Gastroesophageal sphincter (tissue), 4 donors: Measurements from ENCODE around the gene ZNF787. TPM values are rescaled to one million over a fixed set of nuclear protein-coding genes. Genes with fewer than 3 reads are reported as not detected.

ENCODE experiments used
- ATAC-seq: fragments of 150-250 bp; one replicate; pipeline ENCODE4 v1.9.1; 2016; ENCODE audit warnings: mild to moderate bottlenecking, moderate library complexity
- H3K27ac ChIP-seq, 4 donors: fragments of 200-600 bp; sonication (generic) in 3 of 4; 1 replicate in 3 of 4; 2 replicates in 1 of 4; pipeline ENCODE4 v1.5.1; 2016 to 2019
- H3K27me3 ChIP-seq: fragments of 200-600 bp; sonication (generic); one replicate; pipeline ENCODE4 v1.5.1; 2019
- H3K36me3 ChIP-seq, 2 donors: fragments of 200-600 bp; sonication (generic); one replicate each; pipeline ENCODE4 v1.5.1; 2019; ENCODE audit warnings: control low read depth in 1 of 2
- H3K4me1 ChIP-seq, 3 donors: fragments of 200-600 bp; sonication (generic); 1 replicate in 2 of 3; 2 replicates in 1 of 3; pipeline ENCODE4 v1.5.1; 2016 to 2019; ENCODE audit warnings: control low read depth in 2 of 3
- H3K4me3 ChIP-seq, 2 donors: fragments of 200-600 bp; sonication (generic); one replicate each; pipeline ENCODE4 v1.5.1; 2019; ENCODE audit warnings: mild to moderate bottlenecking in 1 of 2, moderate library complexity in 1 of 2
- H3K9me3 ChIP-seq, 3 donors: fragments of 200-600 bp; sonication (generic); one replicate each; pipeline ENCODE4 v1.5.1; 2017 to 2019; ENCODE audit warnings: control low read depth in 2 of 3
- CTCF ChIP-seq, 4 experiments: fragments of 200-600 bp in 2 of 4; fragments of 450-650 bp in 2 of 4; sonication (generic) in 1 of 4; IDR thresholded peaks; one replicate each; pipeline ENCODE4 v1.5.1; 2017 to 2019; ENCODE audit warnings: antibody characterized with exemption in 4 of 4, mild to moderate bottlenecking in 2 of 4, moderate library complexity in 2 of 4
- EP300 ChIP-seq: sonication (generic); formaldehyde crosslinking; IDR thresholded peaks from one replicate; pipeline ENCODE4 v1.6.1; 2017; ENCODE audit warnings: antibody characterized with exemption, mild to moderate bottlenecking
- POLR2A ChIP-seq, 2 donors: fragments of 450-650 bp; IDR thresholded peaks; one replicate each; pipeline ENCODE4 v1.6.1; 2017; ENCODE audit warnings: antibody characterized with exemption in 2 of 2, mild to moderate bottlenecking in 2 of 2, moderate library complexity in 1 of 2
- POLR2AphosphoS5 ChIP-seq: sonication (generic); formaldehyde crosslinking; IDR thresholded peaks from one replicate; pipeline ENCODE4 v1.6.1; 2017; ENCODE audit warnings: antibody characterized with exemption
- WGBS, 2 donors: methylation state at CpG; one replicate each; pipeline ENCODE4 v1.1.5; 2018; ENCODE audit warnings: low coverage in 1 of 2; 5-methylcytosine and 5-hydroxymethylcytosine counted together
- total RNA-seq, 4 donors: library from RNA; depleted of rRNA; stranded (reverse); fragments of >200 nt; gene quantifications; one replicate each; pipeline ENCODE4 v1.1.0, GENCODE V29; 2016

The ZNF787 gene
- total RNA-seq, 4 donors from 2014 or later = 18.6 to 31.8 (median 19.7) TPM

GRCh38 chr19:56091751-56092546, 29.1 kb downstream of the ZNF787 start:
- H3K4me3 ChIP-seq = no peak overlapping the region
- H3K27ac ChIP-seq = peak overlapping the region in 3 of 4 donors; percentile 7 to 69 (median 53)
- H3K9me3 ChIP-seq = no peaks in the 10 kb centered on the region
- H3K27me3 ChIP-seq = no peaks in the 10 kb centered on the region
- ATAC-seq = no peak
- WGBS, 2 donors = 87 to 94% methylated on average over 7 to 16 of the region's 38 CpGs
- TF ChIP-seq EP300 (no peak), CTCF (IDR thresholded peaks at IDR 0.05) (no peak), POLR2A (IDR thresholded peaks at IDR 0.05) (no peak), POLR2AphosphoS5 (no peak)
- peaks cover 0 to 67% of the 10 kb centered on the region in 2 donors for H3K36me3 ChIP-seq
- peaks cover 0 to 34% (median 9%) of the 10 kb centered on the region in 3 donors for H3K4me1 ChIP-seq

- H3K9me3 ChIP-seq = no peaks in the 10 kb centered on the region
- H3K4me1 ChIP-seq = peaks cover 0 to 34% (median 9%) of the 10 kb centered on the region in 3 donors
- no peak overlapping the region for H3K4me3 ChIP-seq
- H3K27me3 ChIP-seq = no peaks in the 10 kb centered on the region
- TF ChIP-seq EP300 (no peak), CTCF (IDR thresholded peaks at IDR 0.05) (no peak), POLR2A (IDR thresholded peaks at IDR 0.05) (no peak), POLR2AphosphoS5 (peak; percentile 32)
- H3K36me3 ChIP-seq = peaks cover 0 to 73% of the 10 kb centered on the region in 2 donors
- peak overlapping the region in 3 of 4 donors; percentile 7 to 69 (median 53) for H3K27ac ChIP-seq
- WGBS, 2 donors = 58 to 68% methylated on average over 10 of the region's 10 CpGs
- ATAC-seq = peak; percentile 72
Measured at GRCh38 chr19:56091066-56091490, 30.0 kb downstream of the ZNF787 start.

- 83% methylated on average over 9 of the region's 14 CpGs; no CpG with 5 or more reads in 1 of the 2 donors for WGBS, 2 donors
Measured at GRCh38 chr19:56089344-56089743, 31.8 kb downstream of the ZNF787 start.

GRCh38 chr19:56088497-56089215, 32.4 kb downstream of the ZNF787 start:
- 90 to 91% methylated on average over 5 to 8 of the region's 66 CpGs for WGBS, 2 donors

More at GRCh38 chr19:56089344-56089743, 31.8 kb downstream of the ZNF787 start:
- Histone ChIP-seq H3K27ac (peak overlapping the region in 1 of 4 donors; percentile 2), H3K27me3 (no peaks in the 10 kb centered on the region), H3K36me3 (peaks cover 0 to 69% of the 10 kb centered on the region in 2 donors), H3K9me3 (no peaks in the 10 kb centered on the region), H3K4me1 (peaks cover 0 to 41% (median 9%) of the 10 kb centered on the region in 3 donors), H3K4me3 (no peak overlapping the region)
- TF ChIP-seq EP300 (no peak), POLR2AphosphoS5 (no peak), CTCF (IDR thresholded peaks at IDR 0.05) (no peak), POLR2A (IDR thresholded peaks at IDR 0.05) (no peak)
- ATAC-seq = no peak

More at GRCh38 chr19:56088497-56089215, 32.4 kb downstream of the ZNF787 start:
- Histone ChIP-seq H3K4me3 (no peak overlapping the region), H3K4me1 (peaks cover 0 to 41% (median 9%) of the 10 kb centered on the region in 3 donors), H3K27ac (no peak overlapping the region), H3K27me3 (no peaks in the 10 kb centered on the region), H3K9me3 (no peaks in the 10 kb centered on the region), H3K36me3 (peaks cover 0 to 66% of the 10 kb centered on the region in 2 donors)
- ATAC-seq = no peak
- TF ChIP-seq POLR2AphosphoS5 (no peak), POLR2A (IDR thresholded peaks at IDR 0.05) (no peak), CTCF (IDR thresholded peaks at IDR 0.05) (no peak), EP300 (no peak)
